Measurements from ENCODE around the gene MRTFA.

DNA sequence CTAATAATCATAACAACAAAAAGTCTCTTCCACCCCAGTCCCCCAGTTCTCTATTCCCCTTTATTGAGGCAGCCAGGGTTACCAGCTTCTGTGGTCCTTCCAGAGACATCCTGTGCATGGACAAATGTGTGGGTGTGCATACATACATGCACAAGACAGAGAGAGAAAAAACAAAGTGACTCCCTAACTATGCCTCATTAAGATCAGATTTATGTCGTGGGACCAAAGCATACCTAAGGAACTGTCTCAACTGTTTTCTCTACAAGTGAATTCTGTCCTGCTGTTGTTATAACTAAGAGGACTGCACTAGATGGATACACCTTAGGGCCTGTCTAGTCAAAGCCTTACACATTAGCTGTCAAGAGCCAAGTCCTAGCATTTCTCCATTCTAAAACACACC lies 106.7 kb downstream of the MRTFA start:
- TF ChIP-seq, protein P1, sequence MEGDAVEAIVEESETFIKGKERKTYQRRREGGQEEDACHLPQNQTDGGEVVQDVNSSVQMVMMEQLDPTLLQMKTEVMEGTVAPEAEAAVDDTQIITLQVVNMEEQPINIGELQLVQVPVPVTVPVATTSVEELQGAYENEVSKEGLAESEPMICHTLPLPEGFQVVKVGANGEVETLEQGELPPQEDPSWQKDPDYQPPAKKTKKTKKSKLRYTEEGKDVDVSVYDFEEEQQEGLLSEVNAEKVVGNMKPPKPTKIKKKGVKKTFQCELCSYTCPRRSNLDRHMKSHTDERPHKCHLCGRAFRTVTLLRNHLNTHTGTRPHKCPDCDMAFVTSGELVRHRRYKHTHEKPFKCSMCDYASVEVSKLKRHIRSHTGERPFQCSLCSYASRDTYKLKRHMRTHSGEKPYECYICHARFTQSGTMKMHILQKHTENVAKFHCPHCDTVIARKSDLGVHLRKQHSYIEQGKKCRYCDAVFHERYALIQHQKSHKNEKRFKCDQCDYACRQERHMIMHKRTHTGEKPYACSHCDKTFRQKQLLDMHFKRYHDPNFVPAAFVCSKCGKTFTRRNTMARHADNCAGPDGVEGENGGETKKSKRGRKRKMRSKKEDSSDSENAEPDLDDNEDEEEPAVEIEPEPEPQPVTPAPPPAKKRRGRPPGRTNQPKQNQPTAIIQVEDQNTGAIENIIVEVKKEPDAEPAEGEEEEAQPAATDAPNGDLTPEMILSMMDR (IDR thresholded peaks at IDR 0.05), result no peak
- TF ChIP-seq POLR2A (IDR thresholded peaks at IDR 0.05), result no peak
